Left lung (tissue), 10 donors: Measurements from ENCODE around the gene STEEP1. TPM values are rescaled to one million over a fixed set of nuclear protein-coding genes. Genes with fewer than 3 reads are reported as not detected.

Experiments
- ATAC-seq: fragments of 200-7000 bp; cut with Tn5 transposase; one replicate; pipeline ENCODE4 v1.9.1; 2020; ENCODE audit warnings: moderate library complexity
- DNase-seq, 4 donors: peaks; one replicate each; pipeline ENCODE4 v3.0.0-alpha.2; 2013 to 2020
- H3K27ac ChIP-seq, 2 donors: fragments of 200-600 bp; sonication (generic) in 1 of 2; one replicate each; pipeline versions ENCODE4 v1.5.0 to v1.8.0; 2020 to 2021
- H3K27me3 ChIP-seq, 2 donors: fragments of 200-600 bp; sonication (generic) in 1 of 2; one replicate each; pipeline versions ENCODE4 v1.5.0 to v1.8.0; 2020 to 2021
- H3K36me3 ChIP-seq, 2 donors: fragments of 200-600 bp; sonication (generic) in 1 of 2; one replicate each; pipeline versions ENCODE4 v1.5.0 to v1.8.0; 2020 to 2021
- H3K4me1 ChIP-seq, 2 donors: fragments of 200-600 bp; one replicate each; pipeline ENCODE4 v1.8.0; 2021
- H3K4me3 ChIP-seq, 2 donors: fragments of 200-600 bp; sonication (generic) in 1 of 2; one replicate each; pipeline versions ENCODE4 v1.5.0 to v1.8.0; 2020 to 2021; ENCODE audit warnings: mild to moderate bottlenecking in 1 of 2
- H3K9me3 ChIP-seq, 2 donors: fragments of 200-600 bp; sonication (generic) in 1 of 2; one replicate each; pipeline versions ENCODE4 v1.5.0 to v1.8.0; 2020 to 2021
- intact Hi-C, 2 donors: fragments of 100-400 bp; cut with DNase I; formaldehyde crosslinking; loops; one replicate each; pipeline versions ENCODE4 v1.11.2 to v1.14.2; 2022
- polyA plus RNA-seq, 6 donors: library from polyadenylated mRNA; unstranded; fragments of 120-200 nt; gene quantifications; one replicate each; pipeline ENCODE4 v1.2.1, GENCODE V29; 2013; ENCODE audit not compliant: insufficient read length in 6 of 6
- total RNA-seq, 2 donors: library from RNA; stranded (reverse); fragmentation: NEBNext Ultra II Directional; extraction: Animal tissue kit (Norgen Biotek cat#: 25700); gene quantifications; one replicate each; pipeline ENCODE4 v1.2.1, GENCODE V29; 2021
- TF ChIP-seq, protein P1 (sequence below), 2 donors: fragments of 200-600 bp; sonication (generic) in 1 of 2; IDR thresholded peaks; one replicate each; pipeline versions ENCODE4 v1.5.0 to v1.8.0; 2021; ENCODE audit warnings: antibody characterized with exemption in 2 of 2
- donor health status: DM: no; HTN: yes; CAD: no.
- donor health status: DM: no; HTN: no; CAD: no.

STEEP1 gene
- total and polyA plus RNA-seq, 8 donors: 19.5 to 35.6 (median 30.9) TPM

DNA sequence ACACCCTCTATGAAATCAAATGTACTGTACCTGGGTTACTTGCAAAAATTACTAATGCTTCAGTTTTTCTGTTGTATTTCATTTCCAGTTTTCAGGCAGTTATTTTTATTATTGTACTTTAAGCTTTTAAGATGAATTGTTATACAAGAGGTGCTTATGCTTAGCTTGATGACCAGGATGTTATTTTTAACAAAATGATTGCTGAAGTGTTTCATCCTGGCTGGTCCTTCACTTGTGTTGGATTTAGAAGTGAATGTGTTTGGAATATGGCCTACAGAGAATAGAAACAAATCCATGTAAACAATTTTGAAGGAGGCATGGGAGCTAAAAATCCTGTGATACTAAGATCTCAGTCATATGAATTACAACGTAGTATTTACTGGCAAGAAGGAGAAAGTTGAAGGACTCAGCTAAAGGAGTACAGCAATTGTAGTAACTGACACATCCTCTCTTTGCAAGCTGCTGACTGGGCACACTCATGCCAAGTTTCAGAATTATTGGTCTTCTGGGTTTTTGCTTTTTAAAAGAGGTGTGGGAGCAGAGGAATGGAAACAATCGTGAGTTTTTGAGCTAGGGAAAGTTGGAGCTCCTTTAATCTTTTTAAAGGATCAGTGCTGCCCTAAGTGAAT, 18.3 kb upstream of the STEEP1 start:
- no peaks in the 10 kb centered on the region for H3K4me1 ChIP-seq
- H3K27ac ChIP-seq: no peak overlapping the region
- H3K4me3 ChIP-seq: no peak overlapping the region
- no peaks in the 10 kb centered on the region for H3K27me3 ChIP-seq
- peaks cover 0 to 7% of the 10 kb centered on the region in 2 donors for H3K36me3 ChIP-seq
- no peak for ATAC-seq
- intact Hi-C loops: no loop called here
- no peak for DNase-seq
- no peaks in the 10 kb centered on the region for H3K9me3 ChIP-seq
- TF ChIP-seq, protein P1, sequence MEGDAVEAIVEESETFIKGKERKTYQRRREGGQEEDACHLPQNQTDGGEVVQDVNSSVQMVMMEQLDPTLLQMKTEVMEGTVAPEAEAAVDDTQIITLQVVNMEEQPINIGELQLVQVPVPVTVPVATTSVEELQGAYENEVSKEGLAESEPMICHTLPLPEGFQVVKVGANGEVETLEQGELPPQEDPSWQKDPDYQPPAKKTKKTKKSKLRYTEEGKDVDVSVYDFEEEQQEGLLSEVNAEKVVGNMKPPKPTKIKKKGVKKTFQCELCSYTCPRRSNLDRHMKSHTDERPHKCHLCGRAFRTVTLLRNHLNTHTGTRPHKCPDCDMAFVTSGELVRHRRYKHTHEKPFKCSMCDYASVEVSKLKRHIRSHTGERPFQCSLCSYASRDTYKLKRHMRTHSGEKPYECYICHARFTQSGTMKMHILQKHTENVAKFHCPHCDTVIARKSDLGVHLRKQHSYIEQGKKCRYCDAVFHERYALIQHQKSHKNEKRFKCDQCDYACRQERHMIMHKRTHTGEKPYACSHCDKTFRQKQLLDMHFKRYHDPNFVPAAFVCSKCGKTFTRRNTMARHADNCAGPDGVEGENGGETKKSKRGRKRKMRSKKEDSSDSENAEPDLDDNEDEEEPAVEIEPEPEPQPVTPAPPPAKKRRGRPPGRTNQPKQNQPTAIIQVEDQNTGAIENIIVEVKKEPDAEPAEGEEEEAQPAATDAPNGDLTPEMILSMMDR (IDR thresholded peaks at IDR 0.05): no peak

DNA sequence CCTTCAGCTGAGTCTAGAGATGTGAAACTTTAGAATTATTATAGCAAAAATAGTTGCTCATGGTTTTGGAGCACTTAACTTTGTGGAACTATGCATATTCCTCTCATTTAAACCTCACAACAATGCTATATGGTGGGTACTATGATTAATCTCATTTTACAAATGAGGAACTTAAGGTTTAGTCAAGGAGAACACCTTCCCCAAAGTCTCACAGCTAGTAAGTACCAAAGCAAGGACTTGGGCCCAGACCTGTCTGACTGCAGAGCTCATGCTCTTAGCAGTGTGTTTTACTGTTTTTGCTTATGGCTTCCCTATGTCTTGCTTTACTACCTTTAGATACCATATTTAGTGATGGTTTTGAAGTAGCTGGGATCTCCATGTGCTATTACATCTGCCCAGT, 14.2 kb upstream of the STEEP1 start:
- ATAC-seq (no peak), DNase-seq (no peak)
- Histone ChIP-seq H3K27me3 (no peaks in the 10 kb centered on the region), H3K27ac (no peak overlapping the region), H3K36me3 (peaks cover 0 to 7% of the 10 kb centered on the region in 2 donors), H3K4me1 (peaks cover 0 to 10% of the 10 kb centered on the region in 2 donors), H3K9me3 (no peaks in the 10 kb centered on the region), H3K4me3 (no peak overlapping the region)
- intact Hi-C loops: no loop called here
- TF ChIP-seq, protein P1 (IDR thresholded peaks at IDR 0.05): no peak

DNA sequence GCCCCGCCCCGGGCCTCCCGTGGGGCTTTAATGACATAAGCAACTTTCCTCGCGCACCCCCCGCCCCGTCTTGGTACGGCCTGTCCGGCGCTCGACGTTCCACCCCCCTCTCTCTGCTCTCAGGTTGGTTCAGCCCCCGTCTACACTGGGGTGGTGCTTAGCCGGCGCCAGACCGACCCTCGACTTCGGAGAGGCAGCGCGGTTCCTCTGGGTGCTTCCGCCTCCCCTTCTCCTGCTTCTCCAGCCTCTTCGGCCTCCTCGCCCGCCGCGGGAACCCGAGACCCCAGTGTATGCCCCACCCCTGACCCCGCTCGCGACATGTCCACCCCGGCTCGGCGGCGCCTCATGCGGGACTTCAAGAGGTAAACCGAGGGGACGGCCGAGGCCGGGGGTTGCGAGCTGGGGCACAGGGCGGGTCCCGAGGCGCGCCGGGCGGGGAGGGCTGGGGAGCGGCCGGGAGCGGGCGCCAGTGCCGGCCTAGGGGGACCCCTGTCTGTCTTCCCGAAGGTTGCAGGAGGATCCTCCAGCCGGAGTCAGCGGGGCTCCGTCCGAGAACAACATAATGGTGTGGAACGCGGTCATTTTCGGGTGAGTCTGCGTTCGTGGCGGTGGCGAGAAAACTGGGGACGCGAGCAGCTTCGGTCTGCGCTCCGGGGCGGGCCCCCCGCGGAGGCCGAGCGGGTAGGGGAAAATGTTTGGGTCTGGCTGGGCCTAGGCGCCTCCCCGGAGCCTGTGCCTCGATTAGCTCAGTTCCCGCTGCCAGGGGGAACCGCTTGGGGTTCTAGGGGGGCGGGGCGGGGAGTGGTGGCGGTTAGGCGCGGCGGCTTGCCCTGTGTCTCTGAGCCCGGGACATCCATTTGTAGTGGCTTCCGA, 9.4 kb upstream of the STEEP1 start, which contains the start of gene UBE2A:
UBE2A (plus strand) TSS at position 170 of the 873 bp plus-strand sequence; CDS start at position 319, 149 bp downstream.
- Histone ChIP-seq H3K27ac (peak within 1 kb of the TSS; percentile 89 to 90), H3K9me3 (no peaks in the 10 kb centered on the region), H3K27me3 (no peaks in the 10 kb centered on the region), H3K4me3 (peak within 1 kb of the TSS; percentile 42 to 65), H3K4me1 (peaks cover 0 to 10% of the 10 kb centered on the region in 2 donors), H3K36me3 (no peaks in the 10 kb centered on the region)
- ATAC-seq (peak; percentile 98), DNase-seq (peak; percentile 84 to 95 (median 92))
- intact Hi-C loops: no loop called here
- TF ChIP-seq, protein P1 (IDR thresholded peaks at IDR 0.05): no peak

DNA sequence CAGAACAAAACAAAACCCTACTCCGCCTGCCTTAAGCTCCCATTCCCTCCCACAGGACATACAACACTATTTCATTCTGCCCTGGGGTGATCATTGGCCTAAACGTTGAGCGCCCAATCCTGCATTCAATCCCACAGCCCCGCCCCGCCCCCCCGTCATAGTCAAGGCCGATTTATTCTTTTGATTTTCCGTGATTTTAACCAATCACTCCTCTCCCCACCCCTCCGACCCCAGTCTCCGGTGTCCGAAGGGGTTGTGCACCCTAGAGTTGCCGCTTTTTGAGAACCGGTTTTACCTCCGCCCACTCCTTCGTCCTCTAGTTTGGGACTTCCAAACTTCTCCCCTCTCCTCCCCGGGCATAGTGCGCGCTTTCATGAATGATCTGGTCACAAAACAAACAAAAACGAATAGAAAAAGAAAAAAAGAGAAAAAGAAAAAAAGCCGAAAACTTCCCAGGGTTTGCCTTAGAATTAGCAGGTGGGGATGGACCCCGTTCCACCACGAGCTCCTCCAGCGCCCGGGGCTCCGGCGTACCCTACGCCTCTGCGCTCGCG, 8.7 kb upstream of the STEEP1 start:
- intact Hi-C loops: no loop called here
- H3K4me3 ChIP-seq: peak overlapping the region; percentile 42 to 65
- H3K27me3 ChIP-seq: no peaks in the 10 kb centered on the region
- TF ChIP-seq, protein P1 (IDR thresholded peaks at IDR 0.05): no peak
- ATAC-seq: peak; percentile 30
- H3K9me3 ChIP-seq: no peaks in the 10 kb centered on the region
- H3K4me1 ChIP-seq: peaks cover 0 to 10% of the 10 kb centered on the region in 2 donors
- peak overlapping the region; percentile 89 to 90 for H3K27ac ChIP-seq
- H3K36me3 ChIP-seq: no peaks in the 10 kb centered on the region
- peak in 2 of 4 donors; percentile 37 to 42 for DNase-seq

DNA sequence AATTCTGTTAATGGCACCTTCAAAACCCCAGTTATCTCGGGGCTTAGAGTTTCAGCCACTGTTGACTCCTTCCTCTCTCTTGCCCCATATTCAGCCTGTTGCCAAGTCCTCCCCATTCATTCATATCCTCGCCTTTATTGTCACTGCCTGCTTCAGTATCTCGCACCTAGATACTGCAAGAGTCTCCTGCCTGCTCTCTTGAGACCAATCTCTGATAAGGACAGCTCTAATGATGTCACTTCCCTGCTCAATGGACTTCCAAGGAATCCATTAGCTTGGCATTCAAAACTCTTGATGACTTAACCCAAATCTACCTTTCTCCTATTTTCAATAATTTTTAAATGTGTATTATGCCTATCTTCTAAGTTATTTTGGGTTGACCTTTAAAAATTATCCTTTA, 8.0 kb upstream of the STEEP1 start:
- H3K4me1 ChIP-seq: peaks cover 0 to 10% of the 10 kb centered on the region in 2 donors
- peak overlapping the region; percentile 89 to 90 for H3K27ac ChIP-seq

More for the DNA sequence above, 8.0 kb upstream of the STEEP1 start:
- Histone ChIP-seq H3K4me3 (peak overlapping the region in 1 of 2 donors; percentile 65), H3K9me3 (no peaks in the 10 kb centered on the region), H3K27me3 (no peaks in the 10 kb centered on the region), H3K36me3 (no peaks in the 10 kb centered on the region)
- TF ChIP-seq, protein P1 (IDR thresholded peaks at IDR 0.05): no peak
- DNase-seq (peak in 1 of 4 donors; percentile 6), ATAC-seq (no peak)
- intact Hi-C loops: no loop called here
